B cell (primary cell): ENCODE data around the gene EPHB1. TPM values are rescaled to one million over a fixed set of nuclear protein-coding genes. Genes with fewer than 3 reads are reported as not detected.

Source experiments
- ATAC-seq: fragments of 200-7000 bp; cut with Tn5 transposase; one replicate; pipeline ENCODE4 v1.10.0; 2021; ENCODE audit warnings: low read depth, mild to moderate bottlenecking, moderate number of reproducible peaks, moderate library complexity
- CTCF ChIA-PET: fragments of 350-600 bp; sonication (Branson Sonifier 250); formaldehyde crosslinking; loops from one replicate; lab custom pipeline; 2021; ENCODE audit warnings: antibody characterized with exemption, inconsistent platforms; lab: Charles Lee
- POLR2A ChIA-PET: fragments of 350-600 bp; sonication (Branson Sonifier 250); formaldehyde crosslinking; loops from one replicate; lab custom pipeline; 2021; ENCODE audit warnings: antibody characterized with exemption; lab: Charles Lee
- DNase-seq: peaks from one replicate; pipeline ENCODE4 v3.0.0; 2013
- H2AFZ ChIP-seq: 2 replicates; pipeline ENCODE4 v1.6.1; 2012; ENCODE audit warnings: mild to moderate bottlenecking, low read depth, low read length; ENCODE audit not compliant: insufficient read depth, poor library complexity, severe bottlenecking
- H3K27ac ChIP-seq, 2 donors: 1 replicate in 1 of 2; 2 replicates in 1 of 2; pipeline ENCODE4 v1.5.1; 2012 to 2013; ENCODE audit warnings: low read length in 2 of 2, mild to moderate bottlenecking in 2 of 2, moderate library complexity in 1 of 2
- H3K27me3 ChIP-seq, 4 experiments: fragments of 200-600 bp in 1 of 4; sonication (generic) in 1 of 4; replicated peaks in 1 of 4; 1 replicate in 2 of 4; 2 replicates in 2 of 4; pipeline versions ENCODE4 v1.6.1 to v1.7.0; 2013 to 2016; ENCODE audit warnings: low read length in 3 of 4, mild to moderate bottlenecking in 2 of 4, mixed read lengths in 1 of 4, moderate library complexity in 1 of 4; ENCODE audit not compliant: insufficient read depth in 4 of 4, control insufficient read depth in 3 of 4; ENCODE audit errors: control extremely low read depth in 1 of 4
- H3K36me3 ChIP-seq, 2 experiments: replicated peaks in 1 of 2; 1 replicate in 1 of 2; 2 replicates in 1 of 2; pipeline versions ENCODE4 v1.6.1 to v1.7.1; 2013; ENCODE audit warnings: low read length in 1 of 2; ENCODE audit not compliant: insufficient read depth in 2 of 2, control insufficient read depth in 1 of 2; ENCODE audit errors: control extremely low read depth in 1 of 2, extremely low read depth in 1 of 2
- H3K4me1 ChIP-seq, 2 donors: fragments of 200-600 bp in 1 of 2; sonication (generic) in 1 of 2; 1 replicate in 1 of 2; 2 replicates in 1 of 2; pipeline versions ENCODE4 v1.5.1 to v1.6.1; 2013 to 2017; ENCODE audit warnings: low read length in 2 of 2; ENCODE audit not compliant: control insufficient read depth in 2 of 2, insufficient read depth in 2 of 2
- H3K4me2 ChIP-seq: replicated peaks from 2 replicates; pipeline ENCODE3; 2012; ENCODE audit warnings: mild to moderate bottlenecking, low read depth, low read length; ENCODE audit not compliant: poor library complexity, severe bottlenecking
- H3K4me3 ChIP-seq, 5 experiments: fragments of 200-600 bp in 1 of 5; sonication (generic) in 1 of 5; 1 replicate in 3 of 5; 2 replicates in 2 of 5; pipeline versions ENCODE4 v1.5.1 to v1.7.0; 2011 to 2016; ENCODE audit warnings: low read length in 4 of 5, mild to moderate bottlenecking in 4 of 5, low read depth in 2 of 5, control low read depth in 1 of 5, moderate library complexity in 1 of 5; ENCODE audit not compliant: insufficient read depth in 1 of 5; ENCODE audit errors: control extremely low read depth in 1 of 5, extremely low read depth in 1 of 5
- H3K79me2 ChIP-seq: fragments of 200-600 bp; sonication (generic); one replicate; pipeline ENCODE4 v1.6.0; 2016; ENCODE audit warnings: low read length; ENCODE audit not compliant: control insufficient read depth, insufficient read depth
- H3K9ac ChIP-seq: fragments of 200-600 bp; sonication (generic); 2 replicates; pipeline ENCODE4 v1.6.1; 2017; ENCODE audit warnings: mild to moderate bottlenecking, low read length, moderate library complexity
- H3K9me3 ChIP-seq, 3 donors: one replicate each; pipeline versions ENCODE4 v1.6.1 to v1.7.1; 2013; ENCODE audit warnings: low read length in 2 of 3; ENCODE audit not compliant: control insufficient read depth in 2 of 3, insufficient read depth in 1 of 3; ENCODE audit errors: control extremely low read depth in 1 of 3
- H4K20me1 ChIP-seq: 2 replicates; pipeline ENCODE4 v1.6.0; 2012; ENCODE audit warnings: mild to moderate bottlenecking, low read length; ENCODE audit not compliant: insufficient read depth, control insufficient read depth, poor library complexity, severe bottlenecking
- H3K27ac Mint-ChIP-seq: one replicate; pipeline ENCODE4 v1.8.0; 2021; ENCODE audit warnings: mixed read lengths
- H3K27me3 Mint-ChIP-seq: one replicate; pipeline ENCODE4 v1.8.0; 2021; ENCODE audit warnings: mixed read lengths
- H3K4me1 Mint-ChIP-seq: one replicate; pipeline ENCODE4 v1.8.0; 2021; ENCODE audit warnings: mixed read lengths
- H3K4me3 Mint-ChIP-seq: one replicate; pipeline ENCODE4 v1.8.0; 2021; ENCODE audit warnings: mixed read lengths
- H3K9me3 Mint-ChIP-seq: one replicate; pipeline ENCODE4 v1.8.0; 2022; ENCODE audit warnings: mixed read lengths; ENCODE audit not compliant: insufficient read depth
- CTCF ChIP-seq: fragments of 200-600 bp; IDR thresholded peaks from one replicate; pipeline ENCODE4 v1.8.0; 2022; ENCODE audit warnings: antibody characterized with exemption, mild to moderate bottlenecking
- EZH2 ChIP-seq: IDR thresholded peaks from 2 replicates; pipeline ENCODE4 v1.6.1; 2012; ENCODE audit warnings: borderline replicate concordance, low read depth, mild to moderate bottlenecking, moderate library complexity, low read length; ENCODE audit not compliant: insufficient read depth, poor library complexity, severe bottlenecking
- WGBS: methylation state at CpG from one replicate; pipeline ENCODE4 v1.1.5; 2013; ENCODE audit warnings: missing lambda C conversion rate; ENCODE audit not compliant: insufficient coverage; 5-methylcytosine and 5-hydroxymethylcytosine counted together
- intact Hi-C: fragments of 100-400 bp; cut with micrococcal nuclease; formaldehyde crosslinking; loops from one replicate; pipeline ENCODE4 v1.10.0; 2022
- polyA plus RNA-seq: library from polyadenylated mRNA; depleted of rRNA; stranded (reverse); fragments of >200 nt; gene quantifications from 2 replicates; pipeline ENCODE4 v1.2.3, GENCODE V29; 2012
- total RNA-seq, 2 donors: library from RNA; stranded (reverse); fragments of 120-200 nt in 1 of 2; gene quantifications; 1 replicate in 1 of 2; 2 replicates in 1 of 2; pipeline versions ENCODE4 v1.2.3 to v1.2.4, GENCODE V29; 2013 to 2022

The EPHB1 gene
- total and polyA plus RNA-seq, 2 donors (not counting 1 experiment from before 2014, with no cell fraction given): 0.01 TPM; not detected in 1

- no peaks in the 10 kb centered on the region for H3K4me1 ChIP-seq
- ChIA-PET CTCF (no interaction called here), POLR2A (no interaction called here)
- H3K27me3 Mint-ChIP-seq: no peaks in the 10 kb centered on the region
- intact Hi-C loops: no loop called here
- no peaks in the 10 kb centered on the region for H3K9me3 ChIP-seq
- no peaks in the 10 kb centered on the region for H3K9me3 Mint-ChIP-seq
- no peak for DNase-seq
- WGBS: 81% methylated on average over 3 of the region's 6 CpGs
- H3K27ac ChIP-seq: no peak overlapping the region
- no peak overlapping the region for H2AFZ ChIP-seq
- H3K27me3 ChIP-seq: no peaks in the 10 kb centered on the region
- no peak overlapping the region for H3K9ac ChIP-seq
- no peak overlapping the region for H3K4me3 ChIP-seq
- H3K4me1 Mint-ChIP-seq: no peaks in the 10 kb centered on the region
- TF ChIP-seq EZH2 (no peak), CTCF (no peak)
- H3K36me3 ChIP-seq: no peaks in the 10 kb centered on the region
- H3K4me3 Mint-ChIP-seq: no peak overlapping the region
- no peak for ATAC-seq
- H3K79me2 ChIP-seq: no peaks in the 10 kb centered on the region
- H3K4me2 ChIP-seq: no peak overlapping the region
- H4K20me1 ChIP-seq: no peaks in the 10 kb centered on the region
- H3K27ac Mint-ChIP-seq: no peak overlapping the region
Measured at GRCh38 chr3:135085652-135086436, 290.8 kb downstream of the EPHB1 start.

- Mint-ChIP-seq H3K4me1 (no peaks in the 10 kb centered on the region), H3K9me3 (no peaks in the 10 kb centered on the region), H3K27me3 (no peaks in the 10 kb centered on the region), H3K4me3 (no peak overlapping the region), H3K27ac (no peak overlapping the region)
- H3K27ac ChIP-seq: no peak overlapping the region
- TF ChIP-seq CTCF: no peak
- no peak for TF ChIP-seq EZH2
- WGBS: 71% methylated on average over 1 of the region's 2 CpGs
- no peak overlapping the region for H3K9ac ChIP-seq
- H3K4me2 ChIP-seq: no peak overlapping the region
- H3K79me2 ChIP-seq: no peaks in the 10 kb centered on the region
- ChIA-PET POLR2A (no interaction called here), CTCF (no interaction called here)
- H4K20me1 ChIP-seq: no peaks in the 10 kb centered on the region
- no peaks in the 10 kb centered on the region for H3K4me1 ChIP-seq
- H2AFZ ChIP-seq: no peak overlapping the region
- no peak for DNase-seq
- no peak for ATAC-seq
- no peak overlapping the region for H3K4me3 ChIP-seq
- no peaks in the 10 kb centered on the region for H3K36me3 ChIP-seq
- intact Hi-C loops: no loop called here
- H3K9me3 ChIP-seq: no peaks in the 10 kb centered on the region
- H3K27me3 ChIP-seq: no peaks in the 10 kb centered on the region
Measured at GRCh38 chr3:135087782-135088181, 292.7 kb downstream of the EPHB1 start.
